Activated T-cell treated with anti-CD3 and anti-CD28 coated beads, Interleukin-2, amount 50 U/mL, for 24 hours (primary cell): ENCODE results near the gene CD40LG.
A peak's percentile ranks its signal among the peaks of the same experiment; 100 is the strongest.

Experiments
- DNase-seq: peaks from one replicate; pipeline ENCODE4 v3.0.0-alpha.2; 2020
- H3K27ac Mint-ChIP-seq: 2 replicates; pipeline ENCODE4 v1.8.0; 2020; ENCODE audit warnings: mild to moderate bottlenecking, mixed read lengths
- H3K27me3 Mint-ChIP-seq: 2 replicates; pipeline ENCODE4 v1.8.0; 2020; ENCODE audit warnings: mixed read lengths
- H3K36me3 Mint-ChIP-seq: 2 replicates; pipeline ENCODE4 v1.8.0; 2020; ENCODE audit warnings: low read depth, mixed read lengths
- H3K4me1 Mint-ChIP-seq: 2 replicates; pipeline ENCODE4 v1.8.0; 2020; ENCODE audit warnings: low read depth, mixed read lengths
- H3K4me3 Mint-ChIP-seq: 2 replicates; pipeline ENCODE4 v1.8.0; 2020; ENCODE audit warnings: mild to moderate bottlenecking, moderate library complexity, mixed read lengths
- H3K9me3 Mint-ChIP-seq: 2 replicates; pipeline ENCODE4 v1.8.0; 2020; ENCODE audit warnings: mixed read lengths

Gene CD40LG

GRCh38 chrX:136647677-136648360 lies at the start of gene CD40LG:
TSS of gene CD40LG (plus strand) at chrX:136648158. CDS start at chrX:136648249, 91 bp downstream.
- DNase-seq, result no peak
- no peaks in the 10 kb centered on the region for H3K9me3 Mint-ChIP-seq
- H3K27ac Mint-ChIP-seq, result peak within 1 kb of the TSS; percentile 95

GRCh38 chrX:136598631-136599030 lies 49.3 kb upstream of the CD40LG start:
- peaks cover 34% of the 10 kb centered on the region for H3K27me3 Mint-ChIP-seq
- peak overlapping the region; percentile 89 for H3K27ac Mint-ChIP-seq
- no peaks in the 10 kb centered on the region for H3K36me3 Mint-ChIP-seq

More at GRCh38 chrX:136647677-136648360, at the start of gene CD40LG:
- Mint-ChIP-seq H3K4me3 (peak within 1 kb of the TSS; percentile 83), H3K4me1 (peaks cover 43% of the 10 kb centered on the region), H3K27me3 (peaks cover 16% of the 10 kb centered on the region), H3K36me3 (peaks cover 45% of the 10 kb centered on the region)

DNA sequence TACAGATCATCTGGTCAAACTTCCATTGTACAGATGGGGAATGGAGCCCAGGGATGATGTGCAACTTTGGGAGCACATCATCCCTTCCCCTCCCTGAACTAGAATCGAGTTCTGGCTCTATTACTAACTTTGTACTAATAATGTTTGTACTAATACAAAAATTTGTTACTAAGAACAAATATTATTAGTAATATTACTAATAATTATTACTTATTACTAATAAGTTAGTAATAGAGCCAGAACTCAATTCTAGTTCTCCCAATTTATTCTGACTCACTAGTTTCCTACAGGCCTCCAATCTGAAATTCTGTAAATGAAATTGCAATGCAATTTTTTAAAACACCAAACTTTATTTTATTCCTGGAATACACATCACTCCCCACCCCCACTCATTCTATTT lies 47.9 kb upstream of the CD40LG start:
- Mint-ChIP-seq H3K27ac (no peak overlapping the region), H3K36me3 (no peaks in the 10 kb centered on the region), H3K4me1 (peaks cover 39% of the 10 kb centered on the region), H3K4me3 (no peak overlapping the region), H3K9me3 (no peaks in the 10 kb centered on the region), H3K27me3 (peaks cover 34% of the 10 kb centered on the region)
- DNase-seq, result no peak

More at GRCh38 chrX:136598631-136599030, 49.3 kb upstream of the CD40LG start:
- peak overlapping the region; percentile 45 for H3K4me3 Mint-ChIP-seq
- no peak for DNase-seq
- peaks cover 3% of the 10 kb centered on the region for H3K9me3 Mint-ChIP-seq
- H3K4me1 Mint-ChIP-seq, result peaks cover 45% of the 10 kb centered on the region

DNA sequence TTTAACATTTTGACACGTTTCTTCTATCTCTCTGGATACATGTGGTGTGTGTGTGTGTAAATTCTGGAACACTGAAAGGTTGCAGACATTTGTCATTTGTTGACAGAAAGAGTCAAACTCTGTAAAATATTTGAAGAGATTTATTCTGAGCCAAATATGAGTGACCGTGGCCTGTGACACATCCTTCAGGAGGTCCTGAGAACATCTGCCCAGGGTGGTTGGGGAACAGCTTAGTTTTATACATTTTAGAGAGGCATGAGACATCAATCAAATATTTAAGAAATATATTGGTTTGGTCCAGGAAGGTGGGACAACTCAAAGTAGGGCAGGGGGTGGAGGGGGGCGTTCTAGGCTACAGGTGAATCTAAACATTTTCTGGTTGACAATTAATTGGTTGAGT lies 40.7 kb upstream of the CD40LG start:
- H3K27me3 Mint-ChIP-seq, result peaks cover 14% of the 10 kb centered on the region

GRCh38 chrX:136608295-136608933 lies 39.5 kb upstream of the CD40LG start:
- Mint-ChIP-seq H3K27me3 (peaks cover 9% of the 10 kb centered on the region), H3K4me1 (peaks cover 44% of the 10 kb centered on the region), H3K36me3 (no peaks in the 10 kb centered on the region), H3K4me3 (peak overlapping the region; percentile 42), H3K27ac (peak overlapping the region; percentile 72), H3K9me3 (no peaks in the 10 kb centered on the region)
- peak; percentile 68 for DNase-seq

More for the DNA sequence above, 40.7 kb upstream of the CD40LG start:
- Mint-ChIP-seq H3K4me3 (no peak overlapping the region), H3K4me1 (peaks cover 45% of the 10 kb centered on the region), H3K36me3 (no peaks in the 10 kb centered on the region), H3K9me3 (no peaks in the 10 kb centered on the region), H3K27ac (no peak overlapping the region)
- no peak for DNase-seq

GRCh38 chrX:136616987-136617685 lies 30.8 kb upstream of the CD40LG start:
- Mint-ChIP-seq H3K4me3 (peak overlapping the region; percentile 8), H3K4me1 (peaks cover 65% of the 10 kb centered on the region)
- DNase-seq, result no peak

DNA sequence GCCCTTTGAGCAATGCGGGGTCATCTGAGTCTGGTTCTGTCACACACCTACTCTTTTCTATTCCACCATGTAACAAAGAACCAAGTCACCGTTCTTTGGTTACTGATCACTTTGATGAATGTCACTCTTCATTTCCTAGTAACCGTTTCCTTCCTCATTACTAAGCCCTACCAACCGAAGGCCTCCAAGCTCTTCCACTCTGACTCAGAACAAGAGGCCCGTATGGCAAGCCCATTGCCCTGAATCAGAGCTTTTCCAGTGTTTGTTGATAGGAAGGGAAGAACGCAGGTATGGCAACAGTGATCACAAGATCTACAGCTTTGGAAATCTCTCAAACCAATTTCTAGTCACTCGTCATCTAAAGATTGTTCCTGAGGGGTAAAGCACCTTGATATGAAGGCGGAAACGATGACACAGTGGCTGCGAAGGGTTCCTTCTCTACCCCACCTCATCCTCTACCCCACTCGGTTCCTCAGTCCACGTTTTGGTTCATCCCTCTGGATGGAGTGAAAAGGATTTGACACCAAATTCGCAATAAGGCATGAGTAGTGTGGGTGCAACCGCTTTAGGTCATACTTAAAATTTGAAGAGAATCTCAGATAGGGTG lies 28.0 kb upstream of the CD40LG start:
- Mint-ChIP-seq H3K27me3 (peaks cover 14% of the 10 kb centered on the region), H3K4me1 (peaks cover 82% of the 10 kb centered on the region), H3K9me3 (no peaks in the 10 kb centered on the region), H3K36me3 (no peaks in the 10 kb centered on the region), H3K27ac (peak overlapping the region; percentile 95), H3K4me3 (no peak overlapping the region)
- no peak for DNase-seq

More at GRCh38 chrX:136616987-136617685, 30.8 kb upstream of the CD40LG start:
- H3K36me3 Mint-ChIP-seq, result no peaks in the 10 kb centered on the region
- no peaks in the 10 kb centered on the region for H3K9me3 Mint-ChIP-seq
- peak overlapping the region; percentile 90 for H3K27ac Mint-ChIP-seq
- peaks cover 12% of the 10 kb centered on the region for H3K27me3 Mint-ChIP-seq

DNA sequence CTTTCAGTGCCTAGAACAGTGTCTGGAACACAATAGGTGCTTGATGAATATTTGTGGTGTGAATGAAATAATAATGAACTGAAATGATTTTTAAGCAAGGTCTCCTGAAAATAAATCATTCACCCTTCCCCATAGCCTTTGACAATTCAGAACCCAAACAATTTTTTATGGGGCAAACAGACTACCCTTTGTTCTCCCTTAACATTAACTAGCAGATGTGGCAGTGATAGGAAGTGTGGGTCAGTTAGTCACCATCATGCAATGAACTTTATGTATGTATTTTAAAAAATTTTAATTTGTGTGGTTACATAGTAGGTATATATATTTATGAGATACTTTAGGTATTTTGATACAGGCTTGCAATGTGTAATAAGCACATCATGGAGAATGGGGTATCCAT lies 27.2 kb upstream of the CD40LG start:
- H3K4me3 Mint-ChIP-seq, result no peak overlapping the region

DNA sequence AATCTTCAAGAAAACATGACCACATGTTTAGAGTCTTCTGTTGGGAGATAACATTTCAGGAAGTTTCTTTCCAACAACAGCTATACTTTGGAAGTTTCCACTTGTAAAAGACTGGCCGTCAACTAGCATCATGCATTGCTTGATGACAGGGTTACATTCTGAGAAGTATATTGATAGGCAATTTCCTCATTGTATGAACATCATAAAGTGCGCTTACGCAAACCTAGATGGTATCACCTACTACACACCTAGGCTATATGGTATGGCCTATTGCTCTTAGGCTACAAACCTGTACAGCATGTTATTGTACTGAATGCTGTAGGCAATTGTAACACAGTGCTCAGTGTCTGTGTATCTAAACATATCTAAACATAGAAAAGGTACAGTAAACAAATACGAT lies 25.4 kb upstream of the CD40LG start:
- Mint-ChIP-seq H3K36me3 (no peaks in the 10 kb centered on the region), H3K9me3 (no peaks in the 10 kb centered on the region), H3K4me1 (peaks cover 93% of the 10 kb centered on the region), H3K27me3 (peaks cover 21% of the 10 kb centered on the region), H3K4me3 (no peak overlapping the region), H3K27ac (peak overlapping the region; percentile 73)
- DNase-seq, result no peak

More for the DNA sequence above, 27.2 kb upstream of the CD40LG start:
- H3K27me3 Mint-ChIP-seq, result peaks cover 16% of the 10 kb centered on the region
- H3K36me3 Mint-ChIP-seq, result no peaks in the 10 kb centered on the region
- DNase-seq, result no peak
- no peaks in the 10 kb centered on the region for H3K9me3 Mint-ChIP-seq
- H3K4me1 Mint-ChIP-seq, result peaks cover 86% of the 10 kb centered on the region
- H3K27ac Mint-ChIP-seq, result peak overlapping the region; percentile 95

DNA sequence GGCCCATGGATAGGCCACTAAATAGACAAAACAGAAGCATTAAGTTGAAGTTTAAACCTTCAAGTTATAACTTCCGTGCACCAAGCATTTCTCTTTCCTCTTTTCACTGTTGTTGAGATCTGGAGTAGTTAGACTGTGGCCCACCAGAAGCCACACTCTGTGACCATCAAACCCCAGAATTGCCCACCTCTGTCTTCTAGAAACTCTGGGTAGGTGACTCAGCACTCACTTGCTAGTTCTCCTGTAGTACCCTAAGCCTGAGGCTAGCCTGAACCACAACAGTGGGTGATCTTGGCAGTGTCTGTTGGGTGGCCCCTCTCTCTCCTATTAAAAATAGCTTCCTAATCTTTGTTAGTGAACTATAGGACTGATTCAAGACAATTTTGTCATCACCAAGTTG lies 24.6 kb upstream of the CD40LG start:
- no peaks in the 10 kb centered on the region for H3K9me3 Mint-ChIP-seq
- DNase-seq, result no peak
- peaks cover 23% of the 10 kb centered on the region for H3K27me3 Mint-ChIP-seq
- H3K4me3 Mint-ChIP-seq, result no peak overlapping the region
- H3K4me1 Mint-ChIP-seq, result peaks cover 94% of the 10 kb centered on the region
- peak overlapping the region; percentile 73 for H3K27ac Mint-ChIP-seq
- no peaks in the 10 kb centered on the region for H3K36me3 Mint-ChIP-seq

DNA sequence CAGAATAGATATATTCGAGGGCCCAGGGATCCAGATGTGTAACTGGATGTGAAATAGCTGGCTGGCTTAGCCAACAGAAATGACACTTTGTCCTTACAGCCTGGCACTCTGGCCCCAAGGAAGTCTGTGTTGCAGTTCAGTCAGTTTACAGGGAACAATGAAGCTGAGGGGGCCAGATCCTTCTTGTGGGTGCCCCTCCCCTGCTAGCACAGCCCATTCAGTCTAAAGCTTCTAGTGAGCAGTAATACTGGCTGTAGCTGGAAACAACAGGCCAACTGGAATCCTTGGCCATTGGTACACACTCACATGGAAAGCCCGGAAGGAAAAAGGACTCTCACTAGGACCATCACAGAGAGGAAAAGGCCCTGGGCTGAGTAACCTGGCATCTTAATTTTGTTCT lies 22.7 kb upstream of the CD40LG start:
- Mint-ChIP-seq H3K4me3 (no peak overlapping the region), H3K27ac (peak overlapping the region; percentile 98), H3K9me3 (no peaks in the 10 kb centered on the region), H3K27me3 (peaks cover 26% of the 10 kb centered on the region), H3K36me3 (no peaks in the 10 kb centered on the region), H3K4me1 (peaks cover 94% of the 10 kb centered on the region)
- no peak for DNase-seq

DNA sequence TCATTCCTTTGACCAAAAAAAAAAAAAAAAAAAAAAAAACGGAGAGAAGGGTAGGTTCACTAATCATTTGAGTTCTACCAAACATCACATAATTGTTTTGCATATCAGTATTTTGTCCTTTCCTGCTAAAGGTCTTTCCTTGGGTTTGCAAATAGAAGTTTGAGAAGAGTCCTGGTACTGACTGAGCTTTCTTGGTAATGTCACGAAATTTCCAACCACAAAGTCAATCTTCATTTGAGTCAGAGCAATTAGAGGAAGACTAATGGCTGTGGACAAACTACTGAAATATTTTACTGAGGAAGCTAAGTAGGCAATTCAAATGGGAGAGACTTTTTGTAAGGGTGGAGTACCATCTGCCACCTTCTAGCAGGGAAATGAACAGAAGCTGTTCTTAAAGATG lies 21.7 kb upstream of the CD40LG start:
- Mint-ChIP-seq H3K36me3 (no peaks in the 10 kb centered on the region), H3K4me1 (peaks cover 96% of the 10 kb centered on the region), H3K4me3 (peak overlapping the region; percentile 1), H3K9me3 (no peaks in the 10 kb centered on the region), H3K27me3 (peaks cover 26% of the 10 kb centered on the region), H3K27ac (peak overlapping the region; percentile 98)
- no peak for DNase-seq

- peaks cover 93% of the 10 kb centered on the region for H3K4me1 Mint-ChIP-seq
- H3K4me3 Mint-ChIP-seq, result peak overlapping the region; percentile 1
- peaks cover 22% of the 10 kb centered on the region for H3K27me3 Mint-ChIP-seq
- no peak for DNase-seq
- H3K9me3 Mint-ChIP-seq, result no peaks in the 10 kb centered on the region
- peak overlapping the region; percentile 98 for H3K27ac Mint-ChIP-seq
- no peaks in the 10 kb centered on the region for H3K36me3 Mint-ChIP-seq
Measured at GRCh38 chrX:136626891-136627290, 21.1 kb upstream of the CD40LG start.

GRCh38 chrX:136627409-136627808 lies 20.5 kb upstream of the CD40LG start:
- Mint-ChIP-seq H3K4me3 (no peak overlapping the region), H3K36me3 (no peaks in the 10 kb centered on the region), H3K27me3 (peaks cover 22% of the 10 kb centered on the region), H3K4me1 (peaks cover 92% of the 10 kb centered on the region), H3K27ac (peak overlapping the region; percentile 98), H3K9me3 (no peaks in the 10 kb centered on the region)
- DNase-seq, result no peak
